NCI-H1436 (cell line): ENCODE results near the gene GGCX.

Experiments
- DNase-seq: peaks from one replicate; lab custom pipeline; 2025; lab: John Stamatoyannopoulos, UW

GGCX gene

GRCh38 chr2:85541753-85542457 is 19.4 kb downstream of the GGCX start:
- no peak for DNase-seq

GRCh38 chr2:85541262-85541661 is 20.0 kb downstream of the GGCX start:
- DNase-seq, result no peak

GRCh38 chr2:85540133-85540648 is 21.1 kb downstream of the GGCX start:
- DNase-seq, result no peak

- peak; percentile 47 for DNase-seq
Measured at GRCh38 chr2:85539361-85540132, 21.7 kb downstream of the GGCX start.

- peak; percentile 90 for DNase-seq
Measured at GRCh38 chr2:85538507-85539360, 22.6 kb downstream of the GGCX start, which contains the start of gene MAT2A. TSS of gene MAT2A (plus strand) at chr2:85539168. CDS start at chr2:85539288, 120 bp downstream.

GRCh38 chr2:85537600-85538506 is 23.4 kb downstream of the GGCX start:
- no peak for DNase-seq

- DNase-seq, result no peak
Measured at GRCh38 chr2:85536479-85536878, 24.8 kb downstream of the GGCX start.

GRCh38 chr2:85534881-85535280 is 26.4 kb downstream of the GGCX start:
- no peak for DNase-seq

GRCh38 chr2:85534099-85534498 is 27.2 kb downstream of the GGCX start:
- no peak for DNase-seq

- no peak for DNase-seq
Measured at GRCh38 chr2:85531589-85531988, 29.7 kb downstream of the GGCX start.

- DNase-seq, result no peak
Measured at GRCh38 chr2:85529809-85530208, 31.5 kb downstream of the GGCX start.

- DNase-seq, result no peak
Measured at GRCh38 chr2:85528355-85528754, 32.9 kb downstream of the GGCX start.

GRCh38 chr2:85527787-85528186 is 33.5 kb downstream of the GGCX start:
- no peak for DNase-seq

GRCh38 chr2:85525567-85525966 is 35.7 kb downstream of the GGCX start:
- no peak for DNase-seq

- DNase-seq, result no peak
Measured at GRCh38 chr2:85525029-85525428, 36.3 kb downstream of the GGCX start.

GRCh38 chr2:85524336-85524908 is 36.9 kb downstream of the GGCX start:
- DNase-seq, result no peak

GRCh38 chr2:85523903-85524335 is 37.4 kb downstream of the GGCX start:
- DNase-seq, result no peak

GRCh38 chr2:85523062-85523902 is 38.0 kb downstream of the GGCX start:
- no peak for DNase-seq

- no peak for DNase-seq
Measured at GRCh38 chr2:85522090-85522647, 39.1 kb downstream of the GGCX start.
